Smooth muscle cell (in vitro differentiated cells): ENCODE results near the gene MAD1L1. TPM values are rescaled to one million over a fixed set of nuclear protein-coding genes. Genes with fewer than 3 reads are reported as not detected.

Experiments used
- DNase-seq: peaks from one replicate; lab custom pipeline; 2025; ENCODE audit not compliant: unreplicated experiment; lab: John Stamatoyannopoulos, UW
- H2AFZ ChIP-seq: fragments of 200-600 bp; sonication (generic); 2 replicates; pipeline ENCODE4 v1.6.0; 2016; ENCODE audit warnings: antibody characterized with exemption, low read depth, mild to moderate bottlenecking
- H3F3A ChIP-seq: fragments of 200-600 bp; sonication (generic); 2 replicates; pipeline ENCODE4 v1.6.0; 2017; ENCODE audit warnings: antibody characterized with exemption, low read depth
- H3K27ac ChIP-seq: fragments of 200-600 bp; sonication (generic); 2 replicates; pipeline ENCODE4 v1.5.1; 2016; ENCODE audit warnings: low read depth, mild to moderate bottlenecking
- H3K27me3 ChIP-seq: fragments of 200-600 bp; sonication (generic); 2 replicates; pipeline ENCODE4 v1.6.1; 2016; ENCODE audit warnings: low read depth, mild to moderate bottlenecking
- H3K36me3 ChIP-seq: fragments of 200-600 bp; sonication (generic); 2 replicates; pipeline ENCODE4 v1.5.1; 2016; ENCODE audit warnings: low read depth
- H3K4me1 ChIP-seq: fragments of 200-600 bp; sonication (generic); 2 replicates; pipeline ENCODE4 v1.5.1; 2016; ENCODE audit warnings: low read depth
- H3K4me2 ChIP-seq: fragments of 200-600 bp; sonication (generic); 2 replicates; pipeline ENCODE4 v1.6.0; 2016; ENCODE audit warnings: mild to moderate bottlenecking
- H3K4me3 ChIP-seq: fragments of 200-600 bp; sonication (generic); 2 replicates; pipeline ENCODE4 v1.5.1; 2016; ENCODE audit warnings: mild to moderate bottlenecking
- H3K79me2 ChIP-seq: fragments of 200-600 bp; sonication (generic); 2 replicates; pipeline ENCODE4 v1.6.0; 2016; ENCODE audit warnings: low read depth, mild to moderate bottlenecking
- H3K9ac ChIP-seq: fragments of 200-600 bp; sonication (generic); 2 replicates; pipeline ENCODE4 v1.6.0; 2016; ENCODE audit warnings: low read depth
- H3K9me3 ChIP-seq: fragments of 200-600 bp; sonication (generic); replicated peaks from 2 replicates; pipeline ENCODE4 v1.5.1; 2016; ENCODE audit warnings: low read depth
- H4K20me1 ChIP-seq: fragments of 200-600 bp; sonication (generic); 2 replicates; pipeline ENCODE4 v1.6.0; 2016; ENCODE audit warnings: low read depth
- WGBS: methylation state at CpG from one replicate; pipeline ENCODE4 v1.1.7; 2016; ENCODE audit warnings: low lambda C conversion rate; 5-methylcytosine and 5-hydroxymethylcytosine counted together
- polyA plus RNA-seq: library from polyadenylated mRNA; unstranded; fragments of >200 nt; fragmentation: Nextera tagmentation; extraction: Ambion mirVana; gene quantifications from 2 replicates; pipeline ENCODE4 v1.2.1, GENCODE V29; 2016
- total RNA-seq: library from RNA; depleted of rRNA; stranded (reverse); fragments of >200 nt; gene quantifications from 2 replicates; pipeline ENCODE4 v1.2.3, GENCODE V29; 2014
- TF ChIP-seq, protein P1 (sequence below): fragments of 200-600 bp; sonication (generic); IDR thresholded peaks from 2 replicates; pipeline ENCODE4 v1.5.1; 2017; ENCODE audit warnings: borderline replicate concordance, mild to moderate bottlenecking, antibody characterized with exemption; ENCODE audit not compliant: insufficient read depth, poor library complexity, severe bottlenecking

Gene MAD1L1
- total and polyA plus RNA-seq, 2 experiments from 2014 or later = 33.4 to 60.7 TPM

DNA sequence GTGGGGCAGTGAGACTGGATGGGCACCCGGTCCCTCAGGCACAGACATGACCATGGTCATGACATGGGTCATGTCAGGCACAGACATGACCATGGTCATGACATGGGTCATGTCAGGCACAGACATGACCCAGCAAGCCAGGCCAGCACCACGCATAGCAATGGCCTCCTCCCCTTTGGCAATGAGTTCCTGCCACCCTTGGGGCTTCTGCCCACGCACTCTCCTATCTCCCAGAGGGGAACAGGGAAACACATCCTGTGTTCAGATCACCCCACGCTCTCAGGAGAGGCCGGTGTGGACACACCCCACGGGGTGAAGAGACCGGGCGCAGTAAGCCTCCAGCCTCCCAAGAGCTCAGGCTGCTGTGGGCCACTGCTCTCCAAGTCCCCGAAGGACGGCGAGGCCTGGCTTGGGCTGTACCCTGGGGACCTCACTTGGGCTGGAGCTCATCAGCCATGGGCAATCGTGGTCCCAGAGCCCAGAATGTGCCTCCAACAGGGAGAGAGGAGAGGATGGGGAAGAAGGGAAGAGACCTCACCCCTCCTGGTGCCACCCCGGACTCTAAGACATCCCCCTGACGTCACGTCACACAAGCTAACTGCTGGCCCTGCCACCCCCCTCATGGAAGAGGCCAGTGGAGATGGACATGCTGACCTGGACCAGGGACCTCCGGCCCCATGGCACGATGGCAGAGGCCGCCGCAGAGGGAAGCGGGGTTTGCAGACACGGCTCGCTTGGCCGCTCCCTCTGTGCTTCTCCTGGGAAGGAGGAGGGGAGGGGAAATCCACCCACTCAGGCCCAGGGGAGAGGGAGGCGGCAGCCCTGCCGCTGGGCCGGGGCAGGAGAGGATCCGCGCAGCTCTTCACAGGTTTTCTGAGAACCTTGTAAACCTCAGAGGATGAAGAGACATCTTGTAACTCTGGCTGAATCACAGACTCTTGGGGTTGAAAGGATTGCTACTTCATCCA, 293.0 kb downstream of the MAD1L1 start:
- H3K4me3 ChIP-seq = no peak overlapping the region
- H3K27ac ChIP-seq = peak overlapping the region; percentile 5
- TF ChIP-seq, protein P1, sequence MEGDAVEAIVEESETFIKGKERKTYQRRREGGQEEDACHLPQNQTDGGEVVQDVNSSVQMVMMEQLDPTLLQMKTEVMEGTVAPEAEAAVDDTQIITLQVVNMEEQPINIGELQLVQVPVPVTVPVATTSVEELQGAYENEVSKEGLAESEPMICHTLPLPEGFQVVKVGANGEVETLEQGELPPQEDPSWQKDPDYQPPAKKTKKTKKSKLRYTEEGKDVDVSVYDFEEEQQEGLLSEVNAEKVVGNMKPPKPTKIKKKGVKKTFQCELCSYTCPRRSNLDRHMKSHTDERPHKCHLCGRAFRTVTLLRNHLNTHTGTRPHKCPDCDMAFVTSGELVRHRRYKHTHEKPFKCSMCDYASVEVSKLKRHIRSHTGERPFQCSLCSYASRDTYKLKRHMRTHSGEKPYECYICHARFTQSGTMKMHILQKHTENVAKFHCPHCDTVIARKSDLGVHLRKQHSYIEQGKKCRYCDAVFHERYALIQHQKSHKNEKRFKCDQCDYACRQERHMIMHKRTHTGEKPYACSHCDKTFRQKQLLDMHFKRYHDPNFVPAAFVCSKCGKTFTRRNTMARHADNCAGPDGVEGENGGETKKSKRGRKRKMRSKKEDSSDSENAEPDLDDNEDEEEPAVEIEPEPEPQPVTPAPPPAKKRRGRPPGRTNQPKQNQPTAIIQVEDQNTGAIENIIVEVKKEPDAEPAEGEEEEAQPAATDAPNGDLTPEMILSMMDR = no peak

DNA sequence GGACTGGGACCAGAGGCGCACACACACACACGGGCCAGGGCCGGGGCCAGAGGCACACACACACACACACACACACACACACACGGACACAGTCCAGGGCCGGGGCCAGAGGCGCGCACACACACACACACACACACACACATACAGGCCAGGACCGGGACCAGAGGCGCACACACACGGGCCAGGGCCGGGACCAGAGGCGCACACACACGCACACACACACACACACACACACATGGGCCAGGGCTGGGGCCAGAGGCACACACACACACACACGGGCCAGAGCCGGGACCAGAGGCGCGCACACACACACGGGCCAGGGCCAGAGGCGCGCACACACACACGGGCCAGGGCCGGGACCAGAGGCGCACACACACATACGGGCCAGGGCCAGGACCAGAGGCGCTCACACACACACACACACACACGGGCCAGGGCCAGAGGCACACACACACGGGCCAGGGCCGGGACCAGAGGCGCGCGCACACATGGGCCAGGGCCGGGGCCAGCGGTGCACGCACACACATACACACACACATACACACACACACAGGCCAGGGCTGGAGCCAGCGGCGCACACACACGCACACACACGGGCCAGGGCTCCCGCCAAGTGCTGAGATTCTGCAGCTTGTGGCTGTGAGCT, 293.8 kb downstream of the MAD1L1 start:
- WGBS = 97% methylated on average over 22 of the region's 39 CpGs
- Histone ChIP-seq H3K4me2 (no peak overlapping the region), H3K9ac (no peak overlapping the region), H3K27me3 (no peaks in the 10 kb centered on the region), H3K36me3 (no peaks in the 10 kb centered on the region), H2AFZ (no peak overlapping the region), H3K27ac (no peak overlapping the region), H3K4me1 (peaks cover 4% of the 10 kb centered on the region), H4K20me1 (peaks cover 40% of the 10 kb centered on the region), H3K4me3 (no peak overlapping the region), H3K79me2 (no peaks in the 10 kb centered on the region), H3K9me3 (no peaks in the 10 kb centered on the region), H3F3A (no peaks in the 10 kb centered on the region)
- TF ChIP-seq, protein P1 = no peak
- no peak for DNase-seq

More for the DNA sequence above, 293.0 kb downstream of the MAD1L1 start:
- Histone ChIP-seq H3F3A (no peaks in the 10 kb centered on the region), H3K79me2 (no peaks in the 10 kb centered on the region), H3K9me3 (no peaks in the 10 kb centered on the region), H3K36me3 (no peaks in the 10 kb centered on the region), H3K27me3 (no peaks in the 10 kb centered on the region), H2AFZ (no peak overlapping the region), H3K4me2 (peak overlapping the region; percentile 43), H3K9ac (no peak overlapping the region), H3K4me1 (peaks cover 4% of the 10 kb centered on the region), H4K20me1 (peaks cover 40% of the 10 kb centered on the region)
- DNase-seq = no peak
- WGBS = 72% methylated on average over 28 of the region's 28 CpGs

DNA sequence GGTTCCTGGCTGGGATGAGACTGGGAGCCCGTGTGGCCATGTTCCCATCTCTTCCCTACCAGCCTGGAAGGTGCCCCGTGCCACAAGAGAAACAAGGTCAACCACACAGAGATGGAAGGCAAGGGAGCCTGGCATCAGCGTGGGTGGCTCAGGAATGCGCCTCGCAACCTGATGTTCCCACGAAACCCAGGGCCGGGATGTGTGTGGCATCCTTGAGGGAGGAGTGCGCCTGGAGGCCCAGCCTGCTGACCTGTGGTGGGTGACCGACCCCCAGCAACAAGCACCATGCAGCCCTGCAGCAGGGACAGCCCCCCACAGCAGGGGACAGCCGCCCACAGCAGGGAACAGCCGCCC, 295.5 kb downstream of the MAD1L1 start:
- no peaks in the 10 kb centered on the region for H3K9me3 ChIP-seq
- TF ChIP-seq, protein P1 = no peak
- H3K79me2 ChIP-seq = no peaks in the 10 kb centered on the region
- H3K36me3 ChIP-seq = no peaks in the 10 kb centered on the region
- no peaks in the 10 kb centered on the region for H3K27me3 ChIP-seq
- peaks cover 4% of the 10 kb centered on the region for H3K4me1 ChIP-seq
- H3K4me3 ChIP-seq = no peak overlapping the region
- peaks cover 38% of the 10 kb centered on the region for H4K20me1 ChIP-seq
- no peak overlapping the region for H3K9ac ChIP-seq
- no peak overlapping the region for H3K4me2 ChIP-seq
- DNase-seq = no peak
- no peak overlapping the region for H2AFZ ChIP-seq
- no peaks in the 10 kb centered on the region for H3F3A ChIP-seq
- 96% methylated on average over 10 of the region's 11 CpGs for WGBS
- H3K27ac ChIP-seq = no peak overlapping the region
